CD4-positive, alpha-beta T cell treated with Interleukin-12 subunit alpha and Interleukin-12 subunit beta, for 1 hour (primary cell): ENCODE results near the gene FIBCD1.
"Not testable (repeated sequence)": the region's sequence is repeated elsewhere in the genome, so short reads cannot be mapped to it uniquely, and the experiment has no call there.

ENCODE experiments used
- DNase-seq: peaks from one replicate; pipeline ENCODE4 v3.0.0-alpha.2; 2020

The FIBCD1 gene

DNA sequence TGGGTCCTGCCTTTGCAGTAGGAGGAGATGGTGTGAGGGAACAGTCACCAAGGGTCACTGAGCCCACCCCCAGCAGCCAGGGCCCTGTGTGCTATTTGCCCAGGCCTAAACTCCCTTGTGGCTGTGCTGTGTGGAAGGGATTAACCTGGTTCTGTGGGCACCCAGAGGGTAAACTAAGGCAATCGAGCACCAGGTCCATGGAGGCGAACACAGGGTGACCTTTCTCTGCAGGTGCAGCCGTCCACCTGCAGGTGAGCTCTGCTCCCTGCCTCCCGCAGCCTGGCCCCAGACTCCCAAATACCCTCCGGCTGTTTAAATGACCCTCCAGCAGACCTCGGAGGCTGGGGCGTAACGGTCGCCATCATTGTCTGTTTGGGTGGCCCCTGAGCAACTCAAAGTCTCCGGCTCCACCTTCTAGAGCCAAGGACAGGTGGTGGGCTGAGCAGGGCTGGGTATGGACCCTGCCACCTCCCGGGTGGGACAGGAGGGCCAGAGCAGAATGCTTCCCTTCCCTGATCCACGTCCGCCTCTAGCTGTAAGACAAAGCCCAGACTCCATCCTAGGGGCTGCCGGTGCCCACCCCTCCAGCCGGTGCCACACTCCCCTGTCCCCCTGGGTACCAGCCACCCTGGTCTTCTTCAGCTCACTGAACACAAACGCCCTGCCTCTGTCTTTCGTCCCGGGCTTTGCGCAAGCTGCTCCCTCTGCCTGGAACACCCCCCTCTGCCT lies 34.1 kb upstream of the FIBCD1 start:
- DNase-seq, result no peak

DNA sequence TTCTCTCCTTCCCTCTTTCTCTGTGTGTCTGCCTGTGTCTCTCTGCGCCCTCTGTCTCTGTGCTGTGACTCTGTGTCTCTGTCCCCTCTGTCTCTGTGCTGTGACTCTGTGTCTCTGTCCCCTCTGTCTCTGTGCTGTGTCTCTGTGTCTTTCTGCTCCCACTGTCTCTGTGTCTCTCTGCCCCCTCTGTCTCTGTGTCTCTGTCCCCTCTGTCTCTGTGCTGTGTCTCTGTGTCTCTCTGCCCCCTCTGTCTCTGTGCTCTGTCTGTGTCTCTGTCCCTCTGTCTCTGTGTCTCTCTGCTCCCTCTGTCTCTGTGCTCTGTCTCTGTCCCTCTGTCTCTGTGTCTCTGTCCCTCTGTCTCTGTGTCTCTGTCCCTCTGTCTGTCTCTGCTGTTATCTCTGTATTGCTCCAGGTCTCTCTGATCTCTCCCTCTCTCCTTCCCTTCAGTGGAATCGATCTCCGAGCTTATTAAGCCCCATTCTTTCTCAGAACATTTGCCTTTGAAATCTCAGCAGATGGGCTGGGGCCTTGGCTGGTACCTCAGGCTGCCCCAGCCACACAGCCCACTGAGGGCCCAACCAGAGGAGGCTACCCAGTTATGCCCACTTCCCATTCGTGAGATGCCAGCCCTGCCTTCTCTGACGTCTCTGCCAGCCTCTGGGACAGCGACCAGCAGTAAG lies 33.4 kb upstream of the FIBCD1 start:
- DNase-seq, result no peak

GRCh38 chr9:130971294-130971849 lies 32.3 kb upstream of the FIBCD1 start:
- no peak for DNase-seq

DNA sequence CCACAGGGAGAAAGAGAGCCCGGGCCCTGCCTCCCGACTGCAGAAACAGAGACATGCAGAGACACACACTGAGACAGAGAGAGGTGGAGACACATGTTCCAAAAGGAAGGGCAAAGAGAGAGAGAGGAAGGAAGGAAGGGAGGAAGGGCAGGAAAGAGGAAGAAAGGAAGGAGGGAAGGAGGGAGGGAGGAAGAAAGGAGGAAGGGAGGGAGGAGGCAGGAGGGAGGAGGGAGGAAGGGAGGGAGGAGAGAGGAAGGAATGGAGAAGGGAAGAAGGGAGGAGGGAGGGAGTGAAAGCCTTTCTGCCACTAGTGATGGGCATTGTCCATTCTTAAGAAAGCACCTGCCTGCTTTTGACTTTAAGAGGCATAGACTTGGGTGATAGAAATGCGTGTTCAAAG lies 31.8 kb upstream of the FIBCD1 start:
- DNase-seq, result no peak

DNA sequence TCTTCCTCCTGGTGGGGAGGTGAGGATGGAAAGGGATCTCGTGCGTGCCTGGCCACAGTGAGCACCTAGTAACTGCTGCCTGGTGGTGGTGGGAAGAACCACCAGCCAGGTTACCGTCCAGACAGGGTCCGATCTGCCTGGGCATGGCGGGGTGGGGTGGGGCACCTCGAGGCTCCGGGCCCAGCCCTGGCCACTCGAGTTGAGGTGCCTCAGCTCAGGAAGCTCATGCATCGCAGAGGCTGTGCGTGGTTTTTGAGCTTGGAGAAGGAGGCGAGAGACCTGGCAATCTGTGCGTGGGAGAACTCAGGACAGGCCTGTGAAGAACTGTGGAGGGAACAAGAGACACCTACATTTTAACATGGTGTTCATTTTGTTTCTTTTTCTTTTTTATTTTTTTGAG lies 31.0 kb upstream of the FIBCD1 start:
- no peak for DNase-seq

- no peak for DNase-seq
These were observed 26.6 kb upstream of the FIBCD1 start for GRCh38 chr9:130965680-130966079.

DNA sequence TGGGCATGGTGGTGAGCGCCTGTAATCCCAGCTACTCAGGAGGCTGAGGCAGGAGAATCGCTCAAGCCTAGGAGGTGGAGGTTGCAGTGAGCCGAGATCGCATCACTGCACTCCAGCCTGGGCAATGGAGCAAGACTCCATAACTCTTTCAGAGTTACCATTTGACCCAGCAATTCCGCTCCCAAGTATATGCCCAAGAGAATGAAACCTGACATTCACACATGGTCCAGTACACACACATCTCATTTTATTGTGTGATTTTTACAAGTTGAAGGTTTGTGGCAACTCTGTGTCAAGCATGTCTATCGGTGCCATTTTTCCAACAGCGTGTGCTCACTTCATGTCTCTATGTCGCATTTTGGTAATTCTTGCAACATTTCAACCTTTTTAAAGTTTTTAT lies 24.9 kb upstream of the FIBCD1 start:
- no peak for DNase-seq

- no peak for DNase-seq
These were observed 24.4 kb upstream of the FIBCD1 start for GRCh38 chr9:130963337-130963908.

- no peak for DNase-seq
These were observed 23.6 kb upstream of the FIBCD1 start for GRCh38 chr9:130962418-130963316.

- DNase-seq, result no peak
These were observed 22.7 kb upstream of the FIBCD1 start for GRCh38 chr9:130961511-130962300.

DNA sequence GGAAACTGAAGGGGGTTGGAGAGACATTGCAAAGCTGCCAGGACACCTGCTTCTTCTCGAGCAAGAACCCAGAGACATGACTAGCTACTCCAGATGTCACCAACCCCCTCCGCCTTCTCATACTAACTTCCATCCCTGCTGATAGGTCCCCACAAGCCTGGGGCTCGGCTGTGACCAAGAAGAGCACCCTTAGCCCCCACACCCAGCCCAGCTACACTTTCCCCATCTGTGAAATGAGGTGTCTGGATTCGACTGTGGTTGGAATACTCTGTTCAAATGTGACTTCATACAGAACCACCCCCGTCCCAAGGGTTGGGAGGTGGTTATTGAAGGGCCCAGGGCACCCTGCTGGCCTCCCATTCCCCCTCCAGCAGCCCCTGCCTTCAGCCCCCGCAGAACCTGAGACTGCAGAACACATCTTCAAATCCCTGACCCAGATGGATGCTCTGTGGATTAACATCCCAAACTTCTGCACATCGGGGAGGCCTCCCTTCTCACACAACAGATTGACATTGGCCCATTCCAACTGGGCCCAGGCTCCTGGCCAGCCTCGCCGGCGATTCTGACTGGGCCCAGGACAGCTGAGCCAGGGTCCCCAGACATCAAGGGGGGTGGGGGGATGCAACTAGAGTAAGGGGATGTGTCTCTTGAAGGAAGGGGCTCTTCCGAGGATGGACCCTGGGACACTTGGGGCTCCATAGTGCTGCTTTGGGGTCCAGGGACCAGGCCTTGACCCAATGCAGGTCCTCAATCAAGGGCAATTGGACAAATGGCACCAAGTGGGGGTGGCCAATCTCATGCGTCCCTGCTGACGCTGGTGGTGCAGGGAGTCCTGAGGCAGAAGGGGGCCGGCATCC lies 21.7 kb upstream of the FIBCD1 start:
- no peak for DNase-seq

GRCh38 chr9:130959809-130960334 lies 20.8 kb upstream of the FIBCD1 start:
- no peak for DNase-seq

- not testable (repeated sequence) for DNase-seq
These were observed 19.5 kb upstream of the FIBCD1 start for GRCh38 chr9:130958564-130958963.

DNA sequence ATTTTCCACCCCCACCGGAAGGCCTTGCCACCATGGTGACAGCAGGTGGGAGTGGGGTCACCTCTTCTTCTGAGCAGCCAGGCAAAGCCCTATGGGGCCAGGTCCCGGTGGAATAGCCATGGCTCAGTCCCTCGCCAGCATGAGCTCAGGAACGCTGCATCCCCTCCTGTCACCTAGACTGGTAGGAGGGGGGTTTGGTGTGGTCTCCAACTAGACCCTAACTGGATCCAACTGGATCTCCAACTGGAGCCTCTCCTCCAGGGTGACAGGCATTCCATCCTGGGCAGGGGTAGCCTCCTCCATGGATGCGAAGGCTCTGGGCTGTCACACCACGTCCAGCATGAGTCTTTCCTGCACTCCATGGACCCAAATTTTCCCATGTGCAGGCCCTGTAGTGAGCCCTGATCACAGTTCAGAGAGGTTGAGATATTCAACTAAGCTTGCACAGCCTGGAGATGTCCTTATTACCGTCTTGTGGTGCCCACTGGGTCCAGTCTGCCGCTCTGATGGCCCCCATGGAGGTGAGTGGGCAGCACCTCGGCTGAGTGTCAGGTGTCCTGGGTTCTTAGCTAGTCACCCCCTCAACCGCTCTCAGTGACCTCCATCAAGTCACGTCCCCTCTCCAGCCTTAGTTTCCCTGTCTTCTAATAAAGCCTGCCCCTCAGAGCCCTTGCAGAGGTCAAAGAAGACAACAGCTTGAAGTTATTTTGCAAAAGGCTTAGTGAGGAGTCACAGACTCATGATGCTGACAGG lies 18.6 kb upstream of the FIBCD1 start:
- DNase-seq, result no peak

GRCh38 chr9:130956636-130957450 lies 17.8 kb upstream of the FIBCD1 start:
- DNase-seq, result no peak

- DNase-seq, result no peak
These were observed 17.0 kb upstream of the FIBCD1 start for GRCh38 chr9:130955947-130956621.

DNA sequence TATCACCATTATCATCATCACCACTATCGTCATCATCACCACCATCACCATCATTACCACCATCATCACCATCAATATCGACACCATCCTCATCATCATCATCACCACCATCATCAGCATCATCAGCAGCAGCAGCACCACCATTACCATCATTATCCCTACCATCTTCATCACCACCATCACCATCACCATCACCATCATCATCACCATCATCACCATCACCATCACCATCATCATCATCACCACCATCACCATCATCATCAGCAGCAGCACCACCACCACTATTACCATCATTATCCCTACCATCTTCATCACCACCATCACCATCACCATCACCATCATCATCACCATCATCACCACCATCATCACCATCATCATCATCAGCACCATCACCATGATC lies 15.9 kb upstream of the FIBCD1 start:
- not testable (repeated sequence) for DNase-seq

- DNase-seq, result no peak
These were observed 15.3 kb upstream of the FIBCD1 start for GRCh38 chr9:130954317-130954716.
